PFSK-1 (cell line): ENCODE results near the gene CPSF2.

Experiments used
- FOXP2 ChIP-seq: optimal IDR thresholded peaks from 2 replicates; pipeline ENCODE3; 2011; ENCODE audit warnings: borderline replicate concordance, control low read depth, inconsistent platforms; ENCODE audit not compliant: insufficient read depth; ENCODE audit errors: extremely low read length, extremely low read depth
- POLR2AphosphoS5 ChIP-seq: IDR thresholded peaks from 2 replicates; pipeline ENCODE4 v1.6.1; 2012; ENCODE audit warnings: low read depth, mild to moderate bottlenecking, control low read depth, low read length, moderate library complexity
- REST ChIP-seq, 2 experiments: IDR thresholded peaks; 2 replicates each; pipeline versions ENCODE4 v1.6.1 to v1.8.0; 2011 to 2012; ENCODE audit warnings: low read depth in 2 of 2, low read length in 2 of 2, control low read depth in 1 of 2, inconsistent platforms in 1 of 2, mild to moderate bottlenecking in 1 of 2, moderate library complexity in 1 of 2; ENCODE audit not compliant: insufficient read depth in 1 of 2
- SIN3A ChIP-seq: IDR thresholded peaks from 2 replicates; pipeline ENCODE4 v1.6.1; 2012; ENCODE audit warnings: mild to moderate bottlenecking, low read length, moderate library complexity, borderline replicate concordance; ENCODE audit not compliant: insufficient read depth
- TAF1 ChIP-seq: IDR thresholded peaks from 2 replicates; pipeline ENCODE4 v1.6.1; 2012; ENCODE audit warnings: low read length, control low read depth, borderline replicate concordance; ENCODE audit not compliant: insufficient read depth

DNA sequence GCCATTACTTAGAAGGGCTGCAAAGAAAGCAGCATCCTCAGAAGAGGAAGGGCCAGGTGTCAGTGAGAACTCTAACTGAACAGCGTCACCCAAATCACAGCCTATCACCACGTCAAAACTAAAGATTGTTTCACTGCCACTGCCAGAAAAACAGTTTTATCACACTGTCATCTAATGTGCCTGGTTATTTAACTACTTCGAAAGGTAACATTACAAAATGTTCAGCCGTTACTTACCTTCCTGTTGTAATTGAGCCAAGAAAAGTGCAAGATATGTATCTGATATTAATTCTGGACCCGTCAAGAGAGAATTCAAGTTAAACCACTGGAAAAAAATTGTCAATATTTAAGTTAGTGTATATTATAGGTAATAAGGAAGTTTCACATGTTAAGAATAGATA, 33.3 kb upstream of the CPSF2 start:
- TF ChIP-seq POLR2AphosphoS5, result no peak
- TF ChIP-seq TAF1, result no peak
- TF ChIP-seq REST (IDR thresholded peaks at IDR 0.05; ENCODE audit: insufficient read depth in 1 of 2, low read depth in 2 of 2, low read length in 2 of 2), result no peak
- no peak for TF ChIP-seq SIN3A
- no peak for TF ChIP-seq FOXP2
